Panc1 (cell line): ENCODE results near the gene HOXB5.

Source experiments
- POLR2AphosphoS5 ChIP-seq: IDR thresholded peaks from 2 replicates; pipeline ENCODE4 v1.6.1; 2012; ENCODE audit warnings: mild to moderate bottlenecking, low read depth, low read length, moderate library complexity
- SIN3A ChIP-seq: IDR thresholded peaks from 2 replicates; pipeline ENCODE4 v1.6.1; 2012; ENCODE audit warnings: low read depth, mild to moderate bottlenecking, low read length, moderate library complexity, borderline replicate concordance; ENCODE audit not compliant: insufficient read depth
- TCF7L2 ChIP-seq: IDR thresholded peaks from 2 replicates; pipeline ENCODE4 v1.6.1; 2011; ENCODE audit warnings: mild to moderate bottlenecking, low read depth, low read length, inconsistent platforms
- TF ChIP-seq, protein P1 (sequence below): fragments of 450-650 bp; IDR thresholded peaks from 2 replicates; pipeline ENCODE4 v1.5.1; 2017; ENCODE audit warnings: mild to moderate bottlenecking
- TF ChIP-seq, protein P2 (sequence below), 2 experiments: IDR thresholded peaks; 2 replicates each; pipeline ENCODE4 v1.6.1; 2011 to 2012; ENCODE audit warnings: low read depth in 2 of 2, control low read depth in 1 of 2, low read length in 1 of 2, mild to moderate bottlenecking in 1 of 2, moderate library complexity in 1 of 2; ENCODE audit not compliant: insufficient read depth in 1 of 2

DNA sequence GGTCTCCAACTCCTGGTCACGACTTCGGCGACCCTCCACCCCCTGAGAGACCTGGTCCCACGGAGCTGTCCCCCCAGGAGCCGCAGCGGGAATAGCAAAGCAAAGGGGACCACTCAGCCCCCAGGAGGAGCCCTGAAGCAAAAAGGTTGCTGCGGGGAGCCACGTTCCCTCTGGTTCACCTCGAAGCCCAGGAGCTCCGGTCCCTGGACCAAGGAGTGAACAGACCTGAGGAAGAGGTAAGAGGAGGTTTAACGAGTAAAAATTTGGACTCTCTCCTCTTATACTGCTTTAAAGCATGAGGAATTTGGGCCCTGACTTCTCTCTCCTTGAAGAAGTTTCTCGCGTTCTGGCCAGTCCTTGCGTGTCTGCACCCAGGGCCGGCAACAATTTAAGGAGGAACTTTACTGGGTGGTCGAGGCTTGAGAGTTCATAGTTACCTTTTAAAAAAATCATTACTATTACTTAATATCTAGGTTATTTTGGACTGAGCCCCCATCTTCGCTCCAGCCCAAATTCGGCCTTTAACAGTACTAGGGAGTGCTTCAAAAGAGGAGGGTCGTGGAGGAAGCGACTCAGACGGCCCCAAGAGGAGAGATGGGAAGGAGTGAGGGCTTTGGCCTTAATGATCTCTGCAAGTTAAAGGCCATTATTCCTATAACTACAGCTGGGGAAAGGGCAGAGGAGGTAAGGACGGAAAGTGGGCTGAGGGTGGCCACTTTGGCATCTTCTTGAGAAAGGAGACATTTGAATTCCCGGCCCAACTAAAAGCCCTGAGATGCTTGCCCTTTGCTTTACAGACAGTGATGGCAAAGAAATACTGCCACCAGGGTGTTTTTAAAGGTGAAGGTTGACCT lies 49.5 kb upstream of the HOXB5 start:
- TF ChIP-seq, protein P1, sequence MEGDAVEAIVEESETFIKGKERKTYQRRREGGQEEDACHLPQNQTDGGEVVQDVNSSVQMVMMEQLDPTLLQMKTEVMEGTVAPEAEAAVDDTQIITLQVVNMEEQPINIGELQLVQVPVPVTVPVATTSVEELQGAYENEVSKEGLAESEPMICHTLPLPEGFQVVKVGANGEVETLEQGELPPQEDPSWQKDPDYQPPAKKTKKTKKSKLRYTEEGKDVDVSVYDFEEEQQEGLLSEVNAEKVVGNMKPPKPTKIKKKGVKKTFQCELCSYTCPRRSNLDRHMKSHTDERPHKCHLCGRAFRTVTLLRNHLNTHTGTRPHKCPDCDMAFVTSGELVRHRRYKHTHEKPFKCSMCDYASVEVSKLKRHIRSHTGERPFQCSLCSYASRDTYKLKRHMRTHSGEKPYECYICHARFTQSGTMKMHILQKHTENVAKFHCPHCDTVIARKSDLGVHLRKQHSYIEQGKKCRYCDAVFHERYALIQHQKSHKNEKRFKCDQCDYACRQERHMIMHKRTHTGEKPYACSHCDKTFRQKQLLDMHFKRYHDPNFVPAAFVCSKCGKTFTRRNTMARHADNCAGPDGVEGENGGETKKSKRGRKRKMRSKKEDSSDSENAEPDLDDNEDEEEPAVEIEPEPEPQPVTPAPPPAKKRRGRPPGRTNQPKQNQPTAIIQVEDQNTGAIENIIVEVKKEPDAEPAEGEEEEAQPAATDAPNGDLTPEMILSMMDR, result no peak
- TF ChIP-seq POLR2AphosphoS5 (no peak), TCF7L2 (no peak), SIN3A (no peak)
- TF ChIP-seq, protein P2, sequence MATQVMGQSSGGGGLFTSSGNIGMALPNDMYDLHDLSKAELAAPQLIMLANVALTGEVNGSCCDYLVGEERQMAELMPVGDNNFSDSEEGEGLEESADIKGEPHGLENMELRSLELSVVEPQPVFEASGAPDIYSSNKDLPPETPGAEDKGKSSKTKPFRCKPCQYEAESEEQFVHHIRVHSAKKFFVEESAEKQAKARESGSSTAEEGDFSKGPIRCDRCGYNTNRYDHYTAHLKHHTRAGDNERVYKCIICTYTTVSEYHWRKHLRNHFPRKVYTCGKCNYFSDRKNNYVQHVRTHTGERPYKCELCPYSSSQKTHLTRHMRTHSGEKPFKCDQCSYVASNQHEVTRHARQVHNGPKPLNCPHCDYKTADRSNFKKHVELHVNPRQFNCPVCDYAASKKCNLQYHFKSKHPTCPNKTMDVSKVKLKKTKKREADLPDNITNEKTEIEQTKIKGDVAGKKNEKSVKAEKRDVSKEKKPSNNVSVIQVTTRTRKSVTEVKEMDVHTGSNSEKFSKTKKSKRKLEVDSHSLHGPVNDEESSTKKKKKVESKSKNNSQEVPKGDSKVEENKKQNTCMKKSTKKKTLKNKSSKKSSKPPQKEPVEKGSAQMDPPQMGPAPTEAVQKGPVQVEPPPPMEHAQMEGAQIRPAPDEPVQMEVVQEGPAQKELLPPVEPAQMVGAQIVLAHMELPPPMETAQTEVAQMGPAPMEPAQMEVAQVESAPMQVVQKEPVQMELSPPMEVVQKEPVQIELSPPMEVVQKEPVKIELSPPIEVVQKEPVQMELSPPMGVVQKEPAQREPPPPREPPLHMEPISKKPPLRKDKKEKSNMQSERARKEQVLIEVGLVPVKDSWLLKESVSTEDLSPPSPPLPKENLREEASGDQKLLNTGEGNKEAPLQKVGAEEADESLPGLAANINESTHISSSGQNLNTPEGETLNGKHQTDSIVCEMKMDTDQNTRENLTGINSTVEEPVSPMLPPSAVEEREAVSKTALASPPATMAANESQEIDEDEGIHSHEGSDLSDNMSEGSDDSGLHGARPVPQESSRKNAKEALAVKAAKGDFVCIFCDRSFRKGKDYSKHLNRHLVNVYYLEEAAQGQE (IDR thresholded peaks at IDR 0.05; ENCODE audit: insufficient read depth in 1 of 2, low read depth in 2 of 2, low read length in 1 of 2), result no peak
